GM12892 (cell line): ENCODE results near the gene NDUFA9.

Experiments
- POLR2A ChIP-seq: IDR thresholded peaks from 2 replicates; pipeline ENCODE4 v1.6.1; 2011; ENCODE audit warnings: low read depth, low read length, control low read depth
- TAF1 ChIP-seq: IDR thresholded peaks from 2 replicates; pipeline ENCODE4 v1.6.1; 2011; ENCODE audit warnings: low read depth, mild to moderate bottlenecking, control low read depth, low read length, borderline replicate concordance

- TF ChIP-seq TAF1: no peak
- no peak for TF ChIP-seq POLR2A
Observed at GRCh38 chr12:4649358-4649661, 396 bp downstream of the NDUFA9 start.
